ENCODE data around the gene ZNF688. TPM values are rescaled to one million over a fixed set of nuclear protein-coding genes. Genes with fewer than 3 reads are reported as not detected.

The ZNF688 gene
- total and polyA plus RNA-seq, 2 of the 13 experiments (the other 11 are each of a cell fraction or from before 2014, with no cell fraction given): 2.4 to 5.4 TPM

DNA sequence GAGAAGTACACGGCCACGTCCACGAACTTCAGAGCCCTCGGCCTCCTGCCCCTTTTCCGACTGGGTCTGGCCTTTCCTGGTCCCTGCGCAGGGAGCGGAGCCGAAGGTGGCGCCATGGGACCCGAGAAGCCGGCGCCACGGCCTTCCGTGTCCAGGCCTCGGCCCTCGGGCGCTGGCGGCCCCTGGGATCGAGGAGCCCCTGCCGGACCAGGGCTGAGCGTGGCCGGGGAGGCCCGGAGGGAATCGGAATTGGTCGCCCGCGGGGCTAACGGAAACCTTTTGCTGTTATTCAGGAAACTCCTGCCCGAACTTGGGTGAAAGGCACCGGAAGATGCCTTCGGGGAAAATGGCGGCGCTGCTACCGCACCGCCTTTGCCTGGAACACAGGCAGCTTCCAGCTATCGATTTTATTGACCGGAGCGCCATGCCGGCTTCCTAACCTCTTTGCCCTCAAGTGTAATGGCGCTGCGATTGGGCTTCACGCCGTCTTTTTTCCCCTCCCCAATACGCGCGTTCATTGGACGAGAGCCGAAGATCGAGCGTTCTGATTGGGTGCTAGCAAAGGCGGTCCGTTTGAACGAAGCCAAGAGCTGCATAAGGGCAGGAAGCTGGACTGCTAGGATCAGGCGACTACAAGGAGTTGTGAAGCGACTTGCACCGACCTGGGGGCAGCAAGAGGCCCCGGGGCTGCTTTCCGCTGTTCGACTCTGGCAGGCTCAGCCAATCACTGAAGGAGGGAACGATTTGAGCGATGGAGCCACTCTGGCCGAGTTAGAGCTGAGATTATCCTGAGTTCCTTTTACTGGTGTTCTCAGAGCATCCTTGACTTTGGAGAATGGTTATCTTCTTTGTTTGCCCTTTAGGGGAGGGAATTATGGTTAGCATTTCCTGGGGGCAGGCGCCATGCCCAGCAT lies 38.7 kb upstream of the ZNF688 start, which contains the start of gene ZNF689 (continued):
- TF ChIP-seq ZBTB40 (IDR thresholded peaks at IDR 0.05) (no peak), ZBTB40 (CRISPR knock-in tag; IDR thresholded peaks at IDR 0.05) (peak; percentile 91), GTF3A (CRISPR knock-in tag; conservative IDR thresholded peaks at IDR 0.05) (0 out of 2 replicates have a peak, but pooled peaks have one; percentile 56), ZNF256 (CRISPR knock-in tag; conservative IDR thresholded peaks at IDR 0.05) (no peak; the same call in 1 of the 2 replicates), TMF1 (CRISPR knock-in tag; IDR thresholded peaks at IDR 0.05; ENCODE audit: low read depth) (peak; percentile 48; the same call in 1 of the 2 replicates), ELF1 (CRISPR knock-in tag; IDR thresholded peaks at IDR 0.05) (peak; percentile 95), CAMTA2 (CRISPR knock-in tag; IDR thresholded peaks at IDR 0.05; ENCODE audit: borderline replicate concordance) (peak; percentile 94; the same call in 1 of the 2 replicates), CENPX (CRISPR knock-in tag; IDR thresholded peaks at IDR 0.05) (no peak), GPN1 (CRISPR knock-in tag; IDR thresholded peaks at IDR 0.05; ENCODE audit: borderline replicate concordance) (peak; percentile 89; the same call in 1 of the 2 replicates), SMYD3 (CRISPR knock-in tag; IDR thresholded peaks at IDR 0.05) (peak; percentile 89), ZNF564 (CRISPR knock-in tag; IDR thresholded peaks at IDR 0.05) (no peak), ZNF362 (CRISPR knock-in tag; IDR thresholded peaks at IDR 0.05; ENCODE audit: borderline replicate concordance) (peak; percentile 95), RXRA (CRISPR knock-in tag; IDR thresholded peaks at IDR 0.05) (peak; percentile 79; the same call in 1 of the 2 replicates), MAFK (conservative IDR thresholded peaks at IDR 0.05 in 1 of 2, IDR thresholded peaks at IDR 0.05 in 1 of 2; ENCODE audit: low read length in 2 of 2) (no peak)
- TF ChIP-seq, protein P1, sequence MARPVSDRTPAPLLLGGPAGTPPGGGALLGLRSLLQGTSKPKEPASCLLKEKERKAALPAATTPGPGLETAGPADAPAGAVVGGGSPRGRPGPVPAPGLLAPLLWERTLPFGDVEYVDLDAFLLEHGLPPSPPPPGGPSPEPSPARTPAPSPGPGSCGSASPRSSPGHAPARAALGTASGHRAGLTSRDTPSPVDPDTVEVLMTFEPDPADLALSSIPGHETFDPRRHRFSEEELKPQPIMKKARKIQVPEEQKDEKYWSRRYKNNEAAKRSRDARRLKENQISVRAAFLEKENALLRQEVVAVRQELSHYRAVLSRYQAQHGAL (CRISPR knock-in tag; IDR thresholded peaks at IDR 0.05; ENCODE audit: not compliant biosample characterization): no peak
- TF ChIP-seq, protein P2, sequence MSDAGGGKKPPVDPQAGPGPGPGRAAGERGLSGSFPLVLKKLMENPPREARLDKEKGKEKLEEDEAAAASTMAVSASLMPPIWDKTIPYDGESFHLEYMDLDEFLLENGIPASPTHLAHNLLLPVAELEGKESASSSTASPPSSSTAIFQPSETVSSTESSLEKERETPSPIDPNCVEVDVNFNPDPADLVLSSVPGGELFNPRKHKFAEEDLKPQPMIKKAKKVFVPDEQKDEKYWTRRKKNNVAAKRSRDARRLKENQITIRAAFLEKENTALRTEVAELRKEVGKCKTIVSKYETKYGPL (CRISPR knock-in tag; IDR thresholded peaks at IDR 0.05): peak; percentile 83; the same call in 1 of the 2 replicates

All from HepG2 (cell line).